Neutrophil (primary cell): ENCODE measurements around the gene ARHGAP21.
"Not testable (repeated sequence)": the region's sequence is repeated elsewhere in the genome, so short reads cannot be mapped to it uniquely, and the experiment has no call there.

Source experiments
- H3K27ac ChIP-seq: fragments of 200-600 bp; sonication (generic); 2 replicates; pipeline ENCODE4 v1.5.1; 2016; ENCODE audit warnings: mild to moderate bottlenecking, moderate library complexity
- H3K27me3 ChIP-seq: fragments of 200-600 bp; sonication (generic); 2 replicates; pipeline ENCODE4 v1.6.0; 2016; ENCODE audit warnings: mild to moderate bottlenecking
- H3K36me3 ChIP-seq: fragments of 200-600 bp; sonication (generic); 2 replicates; pipeline ENCODE4 v1.5.1; 2017
- H3K4me1 ChIP-seq, 2 experiments: fragments of 200-600 bp in 1 of 2; sonication (generic) in 1 of 2; 1 replicate in 1 of 2; 2 replicates in 1 of 2; pipeline versions ENCODE4 v1.5.1 to v1.6.1; 2013 to 2016; ENCODE audit warnings: low read depth in 1 of 2, low read length in 1 of 2, mild to moderate bottlenecking in 1 of 2, moderate library complexity in 1 of 2; ENCODE audit not compliant: control insufficient read depth in 1 of 2, insufficient read depth in 1 of 2
- H3K4me3 ChIP-seq, 2 experiments: fragments of 200-600 bp in 1 of 2; sonication (generic) in 1 of 2; 1 replicate in 1 of 2; 2 replicates in 1 of 2; pipeline ENCODE4 v1.5.1; 2013 to 2016; ENCODE audit warnings: low read depth in 1 of 2, low read length in 1 of 2, mild to moderate bottlenecking in 1 of 2, moderate library complexity in 1 of 2
- H3K9me3 ChIP-seq: fragments of 200-600 bp; sonication (generic); 2 replicates; pipeline ENCODE4 v1.5.1; 2016
- TF ChIP-seq, protein P1 (sequence below): fragments of 200-600 bp; sonication (generic); IDR thresholded peaks from 2 replicates; pipeline ENCODE4 v1.5.1; 2016; ENCODE audit warnings: antibody characterized with exemption

Gene ARHGAP21

GRCh38 chr10:24759672-24760071 lies 36.0 kb upstream of the ARHGAP21 start:
- Histone ChIP-seq H3K36me3 (no peaks in the 10 kb centered on the region), H3K27ac (no peak overlapping the region), H3K4me3 (no peak overlapping the region), H3K27me3 (no peaks in the 10 kb centered on the region), H3K4me1 (no peaks in the 10 kb centered on the region), H3K9me3 (no peaks in the 10 kb centered on the region)
- TF ChIP-seq, protein P1, sequence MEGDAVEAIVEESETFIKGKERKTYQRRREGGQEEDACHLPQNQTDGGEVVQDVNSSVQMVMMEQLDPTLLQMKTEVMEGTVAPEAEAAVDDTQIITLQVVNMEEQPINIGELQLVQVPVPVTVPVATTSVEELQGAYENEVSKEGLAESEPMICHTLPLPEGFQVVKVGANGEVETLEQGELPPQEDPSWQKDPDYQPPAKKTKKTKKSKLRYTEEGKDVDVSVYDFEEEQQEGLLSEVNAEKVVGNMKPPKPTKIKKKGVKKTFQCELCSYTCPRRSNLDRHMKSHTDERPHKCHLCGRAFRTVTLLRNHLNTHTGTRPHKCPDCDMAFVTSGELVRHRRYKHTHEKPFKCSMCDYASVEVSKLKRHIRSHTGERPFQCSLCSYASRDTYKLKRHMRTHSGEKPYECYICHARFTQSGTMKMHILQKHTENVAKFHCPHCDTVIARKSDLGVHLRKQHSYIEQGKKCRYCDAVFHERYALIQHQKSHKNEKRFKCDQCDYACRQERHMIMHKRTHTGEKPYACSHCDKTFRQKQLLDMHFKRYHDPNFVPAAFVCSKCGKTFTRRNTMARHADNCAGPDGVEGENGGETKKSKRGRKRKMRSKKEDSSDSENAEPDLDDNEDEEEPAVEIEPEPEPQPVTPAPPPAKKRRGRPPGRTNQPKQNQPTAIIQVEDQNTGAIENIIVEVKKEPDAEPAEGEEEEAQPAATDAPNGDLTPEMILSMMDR = no peak

GRCh38 chr10:24758254-24758653 lies 34.6 kb upstream of the ARHGAP21 start:
- H3K9me3 ChIP-seq, H3K27me3 ChIP-seq, H3K4me1 ChIP-seq, H3K27ac ChIP-seq, H3K36me3 ChIP-seq, H3K4me3 ChIP-seq: not testable (repeated sequence)

- Histone ChIP-seq H3K27ac (no peak overlapping the region), H3K27me3 (no peaks in the 10 kb centered on the region), H3K9me3 (no peaks in the 10 kb centered on the region), H3K36me3 (no peaks in the 10 kb centered on the region), H3K4me1 (no peaks in the 10 kb centered on the region), H3K4me3 (no peak overlapping the region)
- TF ChIP-seq, protein P1 = no peak
Measured at GRCh38 chr10:24756283-24756682, 32.6 kb upstream of the ARHGAP21 start.

DNA sequence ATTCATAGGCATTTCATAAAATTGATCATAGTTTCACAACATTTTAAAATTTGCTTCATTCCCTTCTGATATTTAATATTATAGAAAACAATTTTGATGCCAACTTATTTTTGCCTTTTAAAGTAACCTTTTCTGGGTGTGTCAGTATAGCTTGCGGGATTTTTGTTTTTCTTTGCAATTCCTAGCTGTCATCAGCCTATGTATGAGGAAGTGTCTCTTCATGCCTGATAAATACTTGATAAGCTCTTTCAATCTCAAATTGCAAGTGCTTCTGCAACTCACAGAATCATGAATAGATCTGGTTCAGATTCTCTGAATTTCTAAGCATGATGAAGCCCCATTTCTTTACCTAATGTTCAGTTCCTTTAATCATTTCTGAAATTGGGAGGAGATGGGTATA lies 28.0 kb upstream of the ARHGAP21 start:
- Histone ChIP-seq H3K4me1 (no peaks in the 10 kb centered on the region), H3K27me3 (no peaks in the 10 kb centered on the region), H3K9me3 (no peaks in the 10 kb centered on the region), H3K27ac (no peak overlapping the region), H3K36me3 (no peaks in the 10 kb centered on the region), H3K4me3 (no peak overlapping the region)
- TF ChIP-seq, protein P1 = no peak

DNA sequence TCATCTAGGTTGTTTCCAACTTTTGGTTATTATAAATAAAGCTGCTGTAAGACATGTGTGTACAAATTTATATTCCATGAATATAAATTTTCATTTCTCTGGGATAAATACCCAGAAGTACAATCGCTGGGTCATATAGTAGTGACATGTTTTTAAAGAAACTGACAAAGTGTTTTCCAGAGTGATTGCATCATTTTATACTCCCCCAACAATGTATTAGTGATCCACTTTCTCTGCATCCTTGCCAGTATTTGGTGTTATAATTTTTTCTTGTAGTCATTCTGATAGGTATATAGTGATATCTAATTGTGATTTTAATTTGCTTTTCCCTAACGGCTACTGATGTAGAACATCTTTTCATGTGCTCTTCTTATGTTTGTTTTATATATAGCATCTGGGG lies 27.0 kb upstream of the ARHGAP21 start:
- Histone ChIP-seq H3K36me3 (no peaks in the 10 kb centered on the region), H3K9me3 (no peaks in the 10 kb centered on the region), H3K4me1 (no peaks in the 10 kb centered on the region)

DNA sequence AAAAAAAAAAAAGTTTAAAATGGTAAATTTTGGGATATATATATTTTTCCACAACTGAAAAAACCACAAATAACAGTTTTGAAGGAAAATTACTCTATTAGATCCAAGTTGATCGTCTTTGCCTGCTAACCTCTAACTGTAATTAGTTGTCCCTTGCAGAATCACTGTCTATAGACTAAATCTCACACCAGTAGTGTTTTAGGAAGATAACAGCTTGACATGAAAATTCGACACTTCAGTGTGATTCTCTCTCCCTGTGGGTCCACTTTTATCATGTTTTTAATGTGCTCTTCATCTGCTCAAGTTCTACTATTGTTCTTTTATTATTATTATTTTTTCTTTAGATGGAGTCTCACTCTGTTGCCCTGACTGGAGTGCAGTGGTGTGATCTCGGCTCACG lies 24.5 kb upstream of the ARHGAP21 start:
- no peak overlapping the region for H3K4me3 ChIP-seq
- H3K27ac ChIP-seq = no peak overlapping the region
- H3K36me3 ChIP-seq = no peaks in the 10 kb centered on the region
- peaks cover 5% of the 10 kb centered on the region for H3K27me3 ChIP-seq
- no peaks in the 10 kb centered on the region for H3K9me3 ChIP-seq
- H3K4me1 ChIP-seq = no peaks in the 10 kb centered on the region
- TF ChIP-seq, protein P1 = no peak

More for the DNA sequence above, 27.0 kb upstream of the ARHGAP21 start:
- TF ChIP-seq, protein P1 = no peak
- H3K4me3 ChIP-seq = no peak overlapping the region
- no peak overlapping the region for H3K27ac ChIP-seq
- no peaks in the 10 kb centered on the region for H3K27me3 ChIP-seq
